Activated B cell treated with CpG ODN at 0.5 μM for 24 hours (primary cell): ENCODE measurements around the gene SLC17A9. TPM values are rescaled to one million over a fixed set of nuclear protein-coding genes. Genes with fewer than 3 reads are reported as not detected.
A peak's percentile ranks its signal among the peaks of the same experiment; 100 is the strongest.

Source experiments
- ATAC-seq: fragments of 200-7000 bp; cut with Tn5 transposase; one replicate; pipeline ENCODE4 v1.10.0; 2021; ENCODE audit warnings: low read depth, mild to moderate bottlenecking, moderate library complexity
- CTCF ChIA-PET: fragments of 350-600 bp; sonication (Branson Sonifier 250); formaldehyde crosslinking; loops from one replicate; lab custom pipeline; 2021; ENCODE audit warnings: antibody characterized with exemption; lab: Charles Lee
- POLR2A ChIA-PET: fragments of 350-600 bp; sonication (Branson Sonifier 250); formaldehyde crosslinking; loops from one replicate; lab custom pipeline; 2021; ENCODE audit warnings: antibody characterized with exemption; lab: Charles Lee
- DNase-seq: peaks from one replicate; pipeline ENCODE4 v3.0.0; 2022
- H3K27ac Mint-ChIP-seq: one replicate; pipeline ENCODE4 v1.8.0; 2020; ENCODE audit warnings: mixed read lengths
- H3K27me3 Mint-ChIP-seq: one replicate; pipeline ENCODE4 v1.8.0; 2021; ENCODE audit warnings: mixed read lengths
- H3K36me3 Mint-ChIP-seq: one replicate; pipeline ENCODE4 v1.8.0; 2021; ENCODE audit warnings: low read depth, mixed read lengths
- H3K4me1 Mint-ChIP-seq: one replicate; pipeline ENCODE4 v1.8.0; 2021; ENCODE audit warnings: mixed read lengths
- H3K4me3 Mint-ChIP-seq: one replicate; pipeline ENCODE4 v1.8.0; 2020; ENCODE audit warnings: mild to moderate bottlenecking, mixed read lengths
- H3K9me3 Mint-ChIP-seq: one replicate; pipeline ENCODE4 v1.8.0; 2020; ENCODE audit warnings: mixed read lengths
- CTCF ChIP-seq: fragments of 200-600 bp; IDR thresholded peaks from one replicate; pipeline ENCODE4 v1.8.0; 2022; ENCODE audit warnings: antibody characterized with exemption, mild to moderate bottlenecking
- intact Hi-C: fragments of 100-400 bp; cut with micrococcal nuclease; formaldehyde crosslinking; loops from one replicate; pipeline ENCODE4 v1.15.1; 2024
- total RNA-seq: library from RNA; stranded (reverse); gene quantifications from 2 replicates; pipeline ENCODE4 v1.2.3, GENCODE V29; 2022

The SLC17A9 gene
- total RNA-seq, 1 donor from 2014 or later: 47.6 TPM

DNA sequence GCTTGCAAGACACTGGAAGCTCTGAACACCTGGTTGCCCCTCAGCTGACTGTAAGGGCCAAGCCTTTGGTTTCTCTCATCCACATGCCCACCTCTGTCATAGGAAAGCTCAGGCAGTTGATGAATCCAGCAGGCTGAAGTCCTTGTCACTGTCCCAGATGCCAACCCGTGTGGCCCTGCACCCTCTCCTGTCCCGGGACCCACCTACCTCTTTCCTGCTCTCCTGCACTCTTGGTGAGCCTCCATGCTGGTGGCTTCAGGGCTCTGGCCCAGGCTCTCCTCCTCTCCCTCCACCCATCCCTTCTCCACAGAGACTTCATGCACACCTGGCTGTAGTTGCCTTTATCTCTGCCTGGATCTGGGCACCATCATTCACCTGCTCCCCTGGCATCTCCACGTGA lies 18.5 kb upstream of the SLC17A9 start:
- Mint-ChIP-seq H3K9me3 (no peaks in the 10 kb centered on the region), H3K4me3 (no peak overlapping the region), H3K36me3 (peaks cover 16% of the 10 kb centered on the region), H3K27me3 (no peaks in the 10 kb centered on the region), H3K27ac (no peak overlapping the region), H3K4me1 (peaks cover 48% of the 10 kb centered on the region)
- intact Hi-C loops: loop anchor here (10.0 kb wide), 1 partner anchor 549 kb away; the partner anchor contains the start of gene RPS21
- ChIA-PET CTCF (interaction anchor here (1.0 to 1.3 kb wide), 2 partner anchors 16 to 27 kb away, joined by 3 to 5 read pairs; no protein-coding TSS in a partner anchor), POLR2A (interaction anchor here (1.4 to 5.8 kb wide), 2 partner anchors 7 to 20 kb away, joined by 6 to 68 read pairs; partner anchors contain the start of gene DIDO1)
- DNase-seq (no peak), ATAC-seq (no peak)
- no peak for TF ChIP-seq CTCF

- intact Hi-C loops: loop anchor here (10.0 kb wide), 1 partner anchor 551 kb away; the partner anchor contains the start of gene RPS21
- ChIA-PET POLR2A (interaction anchor here (1.1 to 5.8 kb wide), 4 partner anchors 9 to 19 kb away, joined by 3 to 68 read pairs (median 4); partner anchors contain the start of gene DIDO1), CTCF (interaction anchor here (1.3 kb wide), 1 partner anchor 28 kb away, joined by 5 read pairs; no protein-coding TSS in a partner anchor)
- no peak for ATAC-seq
- no peak overlapping the region for H3K4me3 Mint-ChIP-seq
- no peak overlapping the region for H3K27ac Mint-ChIP-seq
- H3K36me3 Mint-ChIP-seq: peaks cover 17% of the 10 kb centered on the region
- TF ChIP-seq CTCF: no peak
- H3K27me3 Mint-ChIP-seq: no peaks in the 10 kb centered on the region
- peaks cover 49% of the 10 kb centered on the region for H3K4me1 Mint-ChIP-seq
- H3K9me3 Mint-ChIP-seq: no peaks in the 10 kb centered on the region
- no peak for DNase-seq
These were observed 17.1 kb upstream of the SLC17A9 start for GRCh38 chr20:62935204-62935967.

DNA sequence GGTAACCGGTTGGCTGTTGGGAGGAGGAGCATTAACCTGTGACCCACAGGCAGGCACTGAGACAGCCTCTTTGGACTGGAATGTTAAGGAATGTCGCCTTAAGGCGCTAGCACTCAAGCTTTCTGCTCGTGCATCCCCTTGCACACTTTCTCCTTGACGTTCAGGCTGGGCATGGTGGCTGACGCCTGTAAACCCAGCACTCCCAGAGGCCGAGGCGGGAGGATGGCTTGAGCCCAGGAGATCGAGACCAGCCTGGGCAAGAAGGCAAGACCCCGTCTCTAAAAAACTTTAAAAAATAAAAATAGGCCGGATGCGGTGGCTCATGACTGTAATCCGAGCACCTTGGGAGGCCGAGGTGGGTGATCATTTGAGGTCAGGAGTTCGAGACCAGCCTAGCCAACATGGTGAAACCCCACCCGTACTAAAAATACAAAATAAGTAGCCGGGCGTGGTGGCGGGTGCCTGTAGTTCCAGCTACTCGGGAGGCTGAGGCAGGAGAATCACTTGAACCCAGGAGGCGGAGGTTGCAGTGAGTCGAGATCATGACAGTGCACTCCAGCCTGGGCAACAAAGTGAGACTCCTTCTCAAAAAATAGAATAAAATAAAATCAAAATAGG lies 16.4 kb upstream of the SLC17A9 start:
- peak overlapping the region; percentile 94 for H3K4me3 Mint-ChIP-seq
- peaks cover 19% of the 10 kb centered on the region for H3K36me3 Mint-ChIP-seq
- H3K9me3 Mint-ChIP-seq: no peaks in the 10 kb centered on the region
- no peak overlapping the region for H3K27ac Mint-ChIP-seq
- DNase-seq (no peak), ATAC-seq (no peak)
- POLR2A ChIA-PET: interaction anchor here (1.1 to 5.8 kb wide), 4 partner anchors 9 to 41 kb away, joined by 3 to 68 read pairs (median 34); partner anchors contain the start of genes DIDO1 and SLC17A9
- peaks cover 43% of the 10 kb centered on the region for H3K4me1 Mint-ChIP-seq
- TF ChIP-seq CTCF: no peak
- H3K27me3 Mint-ChIP-seq: no peaks in the 10 kb centered on the region
- intact Hi-C loops: loop anchor here (10.0 kb wide), 1 partner anchor 551 kb away; the partner anchor contains the start of gene RPS21
- CTCF ChIA-PET: no interaction called here

DNA sequence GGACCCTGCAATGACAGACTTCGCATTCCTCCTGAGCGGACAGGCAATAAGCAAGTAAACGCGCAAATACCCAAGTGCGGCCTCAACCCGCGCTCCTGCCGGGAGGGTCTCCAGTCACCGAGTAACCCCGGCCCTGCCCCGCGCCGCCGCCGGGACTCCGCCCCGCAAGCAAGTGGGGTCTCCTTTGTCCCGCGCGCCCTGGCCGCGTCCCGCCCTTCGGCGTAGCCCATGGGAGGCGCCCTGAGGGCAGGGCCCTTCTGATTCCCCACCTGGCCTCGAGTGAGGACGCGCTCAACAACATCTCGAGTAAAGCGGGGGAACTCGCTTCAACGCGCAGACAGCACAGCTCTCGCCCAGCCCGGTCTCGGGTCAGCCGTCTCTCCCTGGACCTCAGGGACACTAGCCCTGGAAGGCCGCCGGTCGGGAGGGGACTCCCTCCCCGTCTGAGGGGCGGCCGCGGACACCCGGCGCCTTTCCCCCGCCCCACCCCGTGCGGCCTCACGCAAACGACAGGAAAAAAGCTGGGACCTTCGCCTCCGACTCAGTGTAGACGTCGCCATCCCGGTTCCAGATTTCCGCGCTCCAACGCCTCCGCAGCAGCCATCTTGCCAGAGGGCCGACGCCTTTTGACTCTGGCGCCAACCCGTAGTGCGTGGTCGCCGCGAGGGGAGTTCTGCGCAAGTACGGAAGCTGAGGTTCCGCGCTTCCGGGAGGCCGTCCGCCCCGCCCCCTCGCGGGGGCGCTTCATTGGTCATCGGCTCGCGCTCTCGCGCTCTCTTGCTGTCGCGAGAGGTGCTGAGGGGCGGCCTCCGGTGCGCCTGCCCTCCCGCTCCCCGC lies 15.0 kb upstream of the SLC17A9 start:
- peaks cover 42% of the 10 kb centered on the region for H3K4me1 Mint-ChIP-seq
- ATAC-seq: peak; percentile 88
- no peaks in the 10 kb centered on the region for H3K27me3 Mint-ChIP-seq
- no peak for TF ChIP-seq CTCF
- peaks cover 32% of the 10 kb centered on the region for H3K36me3 Mint-ChIP-seq
- H3K4me3 Mint-ChIP-seq: peak overlapping the region; percentile 94
- ChIA-PET POLR2A (interaction anchor here (0.6 to 5.8 kb wide), 12 partner anchors 11 to 583 kb away, joined by 3 to 68 read pairs (median 6); partner anchors contain the start of genes DIDO1, PPDPF, SLC17A9 and TCFL5), CTCF (interaction anchor here (0.6 to 1.3 kb wide), 2 partner anchors 10 to 16 kb away, joined by 3 to 5 read pairs; no protein-coding TSS in a partner anchor)
- no peaks in the 10 kb centered on the region for H3K9me3 Mint-ChIP-seq
- peak overlapping the region; percentile 94 for H3K27ac Mint-ChIP-seq
- intact Hi-C loops: loop anchor here (1.0 to 10.0 kb wide), 5 partner anchors 11 to 553 kb away; partner anchors contain the start of genes DIDO1 and RPS21
- DNase-seq: peak; percentile 97
